Activated CD4-positive, CD25-positive, alpha-beta regulatory T cell (primary cell): ENCODE data around the gene CHRNB1.

Source experiments
- DNase-seq, 4 experiments: peaks; one replicate each; lab custom pipeline; 2025; lab: John Stamatoyannopoulos, UW

Gene CHRNB1, protein sequence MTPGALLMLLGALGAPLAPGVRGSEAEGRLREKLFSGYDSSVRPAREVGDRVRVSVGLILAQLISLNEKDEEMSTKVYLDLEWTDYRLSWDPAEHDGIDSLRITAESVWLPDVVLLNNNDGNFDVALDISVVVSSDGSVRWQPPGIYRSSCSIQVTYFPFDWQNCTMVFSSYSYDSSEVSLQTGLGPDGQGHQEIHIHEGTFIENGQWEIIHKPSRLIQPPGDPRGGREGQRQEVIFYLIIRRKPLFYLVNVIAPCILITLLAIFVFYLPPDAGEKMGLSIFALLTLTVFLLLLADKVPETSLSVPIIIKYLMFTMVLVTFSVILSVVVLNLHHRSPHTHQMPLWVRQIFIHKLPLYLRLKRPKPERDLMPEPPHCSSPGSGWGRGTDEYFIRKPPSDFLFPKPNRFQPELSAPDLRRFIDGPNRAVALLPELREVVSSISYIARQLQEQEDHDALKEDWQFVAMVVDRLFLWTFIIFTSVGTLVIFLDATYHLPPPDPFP

DNA sequence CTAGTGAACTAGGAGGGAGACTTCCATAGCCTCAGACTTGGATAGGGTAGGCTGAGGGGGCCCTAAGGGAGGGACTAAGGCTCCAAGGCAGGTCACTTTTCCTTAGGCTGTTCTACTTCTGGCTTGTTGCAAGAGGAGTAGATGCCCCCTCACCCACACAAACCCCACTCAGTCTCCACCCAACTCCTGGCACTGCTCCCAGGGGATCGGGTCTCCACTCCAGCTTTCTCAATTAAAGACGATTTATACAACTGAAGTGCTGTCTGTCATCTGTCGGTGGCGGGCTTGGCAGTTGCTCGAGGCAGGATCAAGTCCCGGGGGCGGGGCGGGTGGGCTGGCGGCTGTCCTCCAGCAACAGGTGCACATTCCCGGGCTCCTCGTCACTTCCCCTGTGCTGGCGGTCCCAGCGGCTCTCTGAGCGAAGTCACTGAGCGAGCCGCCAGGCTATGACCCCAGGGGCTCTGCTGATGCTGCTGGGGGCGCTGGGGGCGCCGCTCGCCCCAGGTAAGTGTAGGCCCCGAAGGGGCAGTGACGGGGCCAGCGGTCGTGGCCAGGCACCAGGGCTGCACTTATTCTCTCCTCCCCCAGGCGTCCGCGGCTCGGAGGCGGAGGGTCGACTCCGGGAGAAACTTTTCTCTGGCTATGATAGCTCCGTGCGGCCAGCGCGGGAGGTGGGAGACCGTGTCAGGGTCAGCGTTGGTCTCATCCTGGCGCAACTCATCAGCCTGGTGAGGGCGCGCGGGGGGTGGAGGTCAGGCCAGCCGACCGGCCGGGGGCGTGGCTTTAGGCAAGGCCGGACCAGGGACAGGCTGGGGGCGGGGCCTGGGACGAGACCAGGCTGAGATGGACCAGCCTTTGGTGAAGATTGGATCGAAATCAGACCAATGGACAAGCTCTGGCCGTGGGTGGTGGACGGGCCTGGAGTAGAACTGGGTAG, at the start of gene CHRNB1:
CHRNB1 (plus strand) TSS at position 380 of the 937 bp plus-strand sequence; CDS start at position 447, 67 bp downstream.
- no peak for DNase-seq

DNA sequence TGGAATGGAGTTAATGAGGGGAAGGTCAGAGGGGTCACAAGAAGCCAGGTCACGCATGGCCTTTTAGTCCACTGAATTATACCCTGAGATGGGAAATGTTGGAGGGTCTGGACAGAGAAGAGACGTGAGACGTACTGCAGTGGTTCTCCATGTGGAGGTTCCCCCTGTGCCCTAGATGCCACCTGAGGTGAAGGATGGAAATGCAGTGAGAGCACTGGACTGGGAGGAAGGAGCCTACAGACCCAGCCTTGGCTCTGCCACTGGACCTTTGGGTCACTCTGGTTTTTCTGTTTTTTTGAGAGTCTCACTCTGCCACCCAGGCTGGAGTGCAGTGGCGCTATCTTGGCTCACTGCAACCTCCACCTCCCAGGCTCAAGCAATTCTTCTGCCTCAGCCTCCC, 48.7 kb upstream of the CHRNB1 start:
- DNase-seq = no peak

DNA sequence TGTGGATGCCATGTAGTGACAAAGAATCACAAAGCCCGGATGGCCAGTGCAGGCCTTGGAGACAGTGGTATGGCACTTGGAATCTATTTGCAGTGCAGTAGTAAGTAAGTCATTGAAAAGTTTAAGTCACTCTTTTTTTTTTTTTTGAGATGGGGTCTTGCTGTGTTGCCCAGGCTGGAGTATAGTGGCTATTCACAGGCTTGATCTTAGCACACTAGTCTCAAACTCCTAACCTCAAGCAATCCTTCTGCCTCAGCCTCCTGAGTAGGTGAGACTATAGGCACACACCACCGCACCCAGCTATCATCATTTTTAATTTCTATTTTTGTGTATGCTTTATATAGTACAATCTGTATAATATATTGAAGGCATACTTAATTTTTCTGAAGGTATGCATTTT, 46.2 kb upstream of the CHRNB1 start:
- DNase-seq = no peak

DNA sequence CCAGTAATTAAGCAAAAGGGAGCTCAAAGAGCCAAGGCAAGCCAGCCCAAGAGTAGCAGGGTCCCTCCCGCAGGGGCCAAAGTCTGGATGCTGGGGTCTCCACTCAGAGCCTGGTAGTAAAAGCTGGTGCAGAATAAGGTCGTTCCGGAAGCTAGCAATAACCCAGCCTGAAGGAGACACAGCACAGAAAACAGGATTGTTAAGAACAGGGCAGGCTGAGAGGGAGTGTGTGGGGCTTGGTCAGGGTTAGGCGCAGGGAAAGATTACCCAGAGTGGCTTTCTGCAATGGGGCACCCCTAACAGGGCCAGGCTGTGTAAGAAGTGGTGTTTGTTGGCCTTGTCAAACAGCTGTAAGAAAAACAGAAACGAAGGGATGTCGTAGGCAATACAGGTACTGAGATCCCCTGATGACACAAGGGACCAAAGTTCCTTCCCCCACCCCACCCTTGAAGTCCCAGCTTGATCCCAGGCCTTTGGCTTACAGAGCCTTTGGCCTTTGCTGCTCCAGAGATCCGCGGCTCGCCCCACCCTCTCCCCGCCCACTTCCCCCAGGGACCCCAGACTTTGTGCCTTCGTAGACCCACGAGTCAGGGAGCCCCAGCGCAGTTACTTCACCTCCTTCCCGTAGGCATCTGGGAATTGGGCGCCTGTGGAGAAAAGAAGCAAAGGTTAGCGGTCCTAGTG, 41.7 kb upstream of the CHRNB1 start:
- no peak for DNase-seq

DNA sequence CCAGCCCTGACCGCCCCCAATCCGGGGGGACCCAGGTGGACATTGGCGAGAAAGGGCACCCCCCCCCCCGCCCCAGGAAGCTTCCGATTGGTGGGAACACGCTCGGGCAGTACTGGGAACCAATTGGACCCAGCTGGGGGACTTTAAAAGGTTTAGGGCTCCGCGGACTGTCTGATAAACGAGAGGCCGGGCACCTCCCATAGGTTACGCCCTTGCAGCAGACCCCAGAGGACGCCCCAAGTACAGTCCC, 41.2 kb upstream of the CHRNB1 start:
- DNase-seq = no peak

DNA sequence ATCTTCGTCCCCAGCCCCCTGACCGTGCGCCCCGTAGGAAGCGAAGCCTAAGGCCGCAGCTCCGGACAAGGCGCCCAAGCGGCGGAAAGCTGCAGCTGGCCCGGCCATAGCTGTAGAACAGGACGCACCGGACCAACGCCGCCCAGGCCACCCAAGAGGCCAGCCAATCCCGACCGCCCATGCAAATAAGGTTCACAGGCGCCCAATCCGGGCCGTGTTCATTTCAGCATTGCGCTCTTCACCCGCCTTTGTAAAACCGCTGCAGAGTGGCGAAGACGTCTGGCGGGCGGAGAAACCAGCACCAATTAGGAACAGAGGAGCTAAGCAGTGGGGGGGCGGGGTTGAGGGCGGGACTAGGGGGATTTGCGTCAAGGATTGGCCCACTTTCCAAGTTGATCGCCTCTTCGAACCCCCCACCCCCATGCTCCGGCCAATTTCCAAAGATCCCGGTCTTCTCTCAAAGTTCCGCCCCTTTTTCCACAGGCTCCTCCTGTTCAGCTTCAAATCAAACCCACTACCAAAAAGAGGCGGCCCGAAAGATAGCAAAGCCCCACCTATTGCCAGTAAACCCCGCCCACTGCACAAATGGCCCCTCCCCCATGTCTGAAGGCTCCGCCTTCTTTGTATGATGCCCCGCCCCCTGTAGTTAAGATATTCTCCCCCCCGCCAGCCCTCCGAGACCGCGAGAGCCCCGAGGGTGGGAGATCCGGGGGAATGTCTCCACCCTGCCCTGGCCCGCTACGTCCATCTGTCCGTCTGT, 40.7 kb upstream of the CHRNB1 start, which contains the start of gene TMEM256:
TMEM256 (minus strand) TSS at position 121 of the 760 bp plus-strand sequence; CDS start at position 108, 13 bp downstream.
- peak; percentile 87 to 92 (median 88) for DNase-seq

DNA sequence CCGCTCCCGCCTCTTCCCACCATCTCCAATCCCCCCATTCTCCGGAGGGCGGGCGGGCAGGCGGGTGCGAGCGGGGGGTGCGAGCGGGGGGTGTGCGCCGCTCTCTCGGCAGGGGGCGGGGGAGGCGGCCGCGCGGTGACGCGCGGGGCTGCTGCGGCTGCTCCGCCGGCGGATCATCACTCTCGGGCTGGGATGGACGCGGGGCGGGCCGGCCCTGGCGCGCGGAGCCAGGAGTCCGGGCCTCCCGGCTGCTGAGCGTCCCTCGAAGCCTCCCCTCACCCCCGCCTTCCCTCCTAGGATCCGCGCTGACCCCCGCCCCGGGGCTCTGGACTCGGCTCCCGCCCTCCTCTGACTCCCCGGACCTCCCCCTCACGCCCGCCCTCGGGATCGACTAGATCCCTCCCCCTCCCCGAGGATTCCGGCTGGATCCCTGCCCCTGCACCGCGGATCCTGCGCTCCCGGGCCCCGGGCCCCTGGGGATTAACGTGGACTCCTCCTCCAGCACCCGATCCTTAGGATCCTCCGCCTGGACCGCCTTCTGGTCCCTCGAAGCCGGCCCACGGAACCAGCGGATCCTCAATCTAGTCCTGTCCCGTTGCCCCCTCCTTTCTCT, 40.0 kb upstream of the CHRNB1 start:
- peak; percentile 65 to 70 (median 68) for DNase-seq

DNA sequence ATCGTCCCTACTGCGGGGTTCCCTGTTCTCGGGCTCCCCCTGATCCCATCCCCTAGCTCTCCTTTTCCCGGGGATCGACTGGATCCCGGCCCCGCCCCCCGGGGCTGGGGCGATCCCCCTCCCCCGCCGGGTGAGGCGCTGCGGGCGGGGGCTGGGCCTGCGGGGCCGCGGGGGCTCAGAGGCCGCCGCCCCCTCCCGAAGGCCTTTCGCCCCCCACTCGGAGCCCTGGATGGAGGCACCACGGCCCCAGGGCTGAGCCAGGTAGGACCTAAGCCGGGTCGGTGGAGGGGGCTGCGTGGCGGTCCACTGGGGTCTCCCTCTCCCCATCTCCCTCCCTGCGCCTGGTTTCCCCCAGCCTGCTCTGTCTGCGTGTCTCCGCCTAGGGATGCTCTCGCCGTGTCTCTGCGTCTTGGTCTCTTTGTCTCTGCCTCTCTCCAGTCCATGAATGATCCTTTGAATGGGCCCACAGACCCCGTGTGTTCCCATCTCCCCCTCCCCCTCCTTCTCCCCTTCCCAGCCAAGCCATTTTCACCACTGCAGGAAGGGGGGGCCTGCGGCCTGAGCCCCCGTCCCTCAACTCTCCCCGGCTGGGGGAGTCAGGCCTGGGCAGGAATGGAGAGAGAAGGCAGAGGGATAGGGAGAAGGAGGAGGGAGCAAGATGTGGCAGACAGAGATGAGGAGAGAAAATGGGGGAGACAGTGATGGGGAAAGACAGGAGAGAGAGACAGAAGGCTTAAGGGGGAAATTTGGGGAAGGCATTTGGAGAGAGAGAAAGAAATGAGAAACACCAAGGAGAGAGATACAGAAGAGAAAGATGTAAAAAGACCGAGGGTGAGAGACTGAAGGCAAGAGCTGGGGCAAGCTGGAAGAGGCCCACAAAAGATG, 39.3 kb upstream of the CHRNB1 start:
- no peak for DNase-seq

DNA sequence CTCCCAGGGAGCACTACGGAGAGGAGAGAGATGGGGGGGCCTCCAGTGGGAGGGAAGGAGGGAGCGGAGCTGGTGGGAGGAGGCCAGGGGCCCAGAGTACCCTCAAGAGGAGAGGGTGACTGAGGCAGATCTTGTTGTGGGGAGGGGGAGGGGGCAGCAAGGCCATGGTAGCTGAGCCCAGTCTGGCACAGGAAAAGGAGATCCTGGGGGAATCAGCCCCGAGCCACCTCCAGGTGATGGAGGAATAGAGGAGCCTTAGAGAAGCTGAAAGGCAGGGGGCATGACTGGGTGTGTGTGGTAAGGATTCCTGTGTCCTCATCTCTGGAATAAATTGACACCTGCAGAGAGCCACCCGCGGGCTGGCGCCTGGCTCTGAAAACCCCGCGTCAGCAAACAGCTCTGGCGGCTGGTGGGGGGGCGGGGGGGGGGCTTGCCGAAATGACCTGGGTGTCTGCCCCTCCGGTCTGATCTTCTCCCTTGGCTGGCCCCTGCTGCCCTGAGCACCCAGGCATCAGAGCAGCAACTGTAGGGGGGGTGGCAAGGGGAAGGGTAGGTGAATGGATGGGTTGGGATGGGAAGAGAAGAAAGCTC, 38.5 kb upstream of the CHRNB1 start:
- DNase-seq = no peak

DNA sequence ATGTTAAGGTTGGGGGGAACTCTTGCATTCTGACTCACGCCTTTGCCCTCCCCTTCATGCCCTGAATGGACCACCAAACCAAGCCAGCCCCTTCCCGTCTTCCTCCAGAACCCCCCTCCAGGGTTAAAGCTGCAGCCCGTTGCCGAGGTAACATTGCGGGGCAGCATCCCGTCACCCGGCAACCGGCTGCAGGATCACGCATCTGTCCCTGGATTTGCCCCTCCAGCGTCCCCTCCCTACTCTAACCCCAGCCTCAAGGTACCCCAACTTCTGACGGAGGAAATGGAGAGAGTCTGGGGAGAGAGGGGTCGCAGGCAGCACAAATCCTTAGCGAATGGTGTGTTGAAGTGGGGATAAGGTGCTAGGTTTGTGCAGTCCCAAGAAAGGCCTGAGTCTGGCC, 37.8 kb upstream of the CHRNB1 start:
- no peak for DNase-seq

DNA sequence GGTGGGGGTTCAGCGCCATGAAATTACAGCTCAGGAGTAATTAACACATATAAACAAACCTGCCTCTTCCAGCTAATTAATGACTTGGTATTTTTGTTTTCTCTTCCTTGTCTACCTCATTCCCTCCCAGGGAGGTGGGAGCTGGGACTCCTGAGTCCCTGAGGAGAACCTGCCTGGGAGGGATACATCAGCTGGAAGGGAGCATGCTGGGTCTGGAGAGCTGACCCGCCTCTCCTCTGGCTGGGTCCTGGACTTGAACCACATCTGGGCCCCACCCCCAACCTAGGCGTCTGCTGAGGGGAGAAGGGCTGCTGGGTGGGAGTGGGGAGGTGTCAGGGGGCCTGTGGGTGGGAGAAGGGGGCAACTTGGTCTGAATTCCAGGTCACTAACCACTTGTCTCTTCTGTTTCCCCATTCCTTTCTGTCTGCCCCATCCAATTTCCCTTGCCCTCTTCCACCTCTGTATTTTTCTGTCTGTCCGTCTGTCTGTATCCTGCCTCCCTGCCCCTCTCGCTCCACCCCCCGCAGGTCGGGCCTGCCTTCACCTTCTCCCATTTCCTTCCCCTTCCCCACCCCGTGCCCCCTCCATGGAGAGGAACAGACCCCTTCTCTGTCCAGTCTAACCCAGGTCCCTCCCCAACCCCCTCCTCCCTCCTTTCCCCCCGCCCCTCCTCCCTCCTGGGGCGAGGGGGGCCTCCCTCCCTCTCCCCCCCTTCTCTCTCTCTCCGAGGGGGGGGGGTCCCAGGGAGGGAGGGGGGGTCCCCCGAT, 37.2 kb upstream of the CHRNB1 start, which contains the start of gene NLGN2:
NLGN2 (plus strand) TSS at position 361 of the 767 bp plus-strand sequence. CDS start 411 bp downstream, outside the sequence.
- no peak for DNase-seq

DNA sequence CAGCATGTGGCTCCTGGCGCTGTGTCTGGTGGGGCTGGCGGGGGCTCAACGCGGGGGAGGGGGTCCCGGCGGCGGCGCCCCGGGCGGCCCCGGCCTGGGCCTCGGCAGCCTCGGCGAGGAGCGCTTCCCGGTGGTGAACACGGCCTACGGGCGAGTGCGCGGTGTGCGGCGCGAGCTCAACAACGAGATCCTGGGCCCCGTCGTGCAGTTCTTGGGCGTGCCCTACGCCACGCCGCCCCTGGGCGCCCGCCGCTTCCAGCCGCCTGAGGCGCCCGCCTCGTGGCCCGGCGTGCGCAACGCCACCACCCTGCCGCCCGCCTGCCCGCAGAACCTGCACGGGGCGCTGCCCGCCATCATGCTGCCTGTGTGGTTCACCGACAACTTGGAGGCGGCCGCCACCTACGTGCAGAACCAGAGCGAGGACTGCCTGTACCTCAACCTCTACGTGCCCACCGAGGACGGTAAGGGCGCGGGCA, 36.6 kb upstream of the CHRNB1 start:
- DNase-seq = no peak

DNA sequence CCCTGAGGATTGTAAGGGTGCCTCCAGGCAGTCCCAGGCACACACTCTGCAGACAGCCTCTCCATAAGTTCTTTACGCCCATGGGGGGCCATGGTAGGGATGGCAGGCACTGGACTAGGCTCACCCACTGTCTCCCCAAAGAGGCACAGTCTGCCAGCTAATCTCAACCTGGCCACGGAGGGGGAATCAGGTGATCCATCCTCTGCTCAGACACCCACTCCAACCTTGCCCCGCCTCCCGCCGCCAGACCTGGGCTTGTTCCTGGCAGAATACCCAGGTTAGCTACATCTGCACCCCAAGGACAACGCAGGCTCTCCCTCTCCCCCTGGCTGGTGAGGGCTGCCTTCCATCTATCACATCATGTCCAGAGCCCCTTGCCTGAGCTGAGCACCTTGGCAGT, 36.0 kb upstream of the CHRNB1 start:
- no peak for DNase-seq

DNA sequence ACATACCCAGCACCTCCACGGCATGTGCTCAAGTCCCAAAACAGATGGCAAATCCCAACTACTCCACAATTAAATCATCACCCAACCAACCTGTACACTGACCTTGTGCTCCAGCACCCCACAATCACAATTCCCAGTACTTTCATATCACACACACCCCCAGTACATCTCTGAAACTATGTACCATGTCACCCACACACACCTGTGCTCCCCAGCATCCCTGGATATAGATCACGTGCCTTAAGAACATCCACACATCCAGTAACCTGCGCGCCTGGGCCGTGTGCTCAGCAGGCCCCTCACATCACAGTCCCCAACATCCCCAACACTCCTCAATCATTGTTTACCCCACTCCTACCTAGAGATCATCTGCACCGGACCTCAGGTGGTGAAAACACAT, 35.1 kb upstream of the CHRNB1 start:
- no peak for DNase-seq

DNA sequence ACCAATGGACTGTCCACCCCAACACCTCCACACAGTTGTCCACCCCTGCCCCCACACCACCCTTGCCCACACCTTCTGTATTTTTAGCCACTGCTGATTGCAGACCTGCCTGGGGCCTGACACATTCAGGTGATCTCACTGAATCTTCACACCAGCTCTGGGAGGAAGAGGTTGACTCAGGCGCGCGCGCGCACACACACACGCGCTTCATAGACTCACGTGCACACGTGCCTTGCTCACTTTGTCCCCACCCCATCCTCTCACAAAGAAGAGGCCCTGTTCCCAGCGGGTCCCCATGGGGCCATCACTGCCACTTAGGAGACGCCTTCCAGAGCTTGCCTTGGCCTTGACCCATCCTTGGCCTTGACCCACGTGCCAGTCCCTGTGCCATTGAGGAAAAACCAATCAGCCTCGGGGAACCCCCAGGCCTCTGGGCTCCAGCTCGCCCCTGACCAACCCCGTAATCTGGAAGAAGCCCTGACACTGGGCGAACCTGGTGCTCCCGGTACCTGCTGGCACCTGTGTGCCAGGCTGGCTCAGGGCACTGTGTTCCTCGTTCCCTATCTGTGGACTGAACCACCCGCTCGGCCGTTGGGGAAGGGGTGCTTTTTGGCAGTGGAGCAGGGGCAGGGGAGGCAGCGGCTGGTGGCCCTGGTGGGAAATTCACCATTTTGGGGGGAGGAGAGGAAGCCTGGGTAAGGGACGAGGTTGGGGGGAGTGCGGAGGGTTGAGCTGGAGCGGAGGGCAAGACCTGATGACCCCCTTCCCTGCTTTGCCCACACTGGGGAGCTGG, 34.0 kb upstream of the CHRNB1 start:
- no peak for DNase-seq

DNA sequence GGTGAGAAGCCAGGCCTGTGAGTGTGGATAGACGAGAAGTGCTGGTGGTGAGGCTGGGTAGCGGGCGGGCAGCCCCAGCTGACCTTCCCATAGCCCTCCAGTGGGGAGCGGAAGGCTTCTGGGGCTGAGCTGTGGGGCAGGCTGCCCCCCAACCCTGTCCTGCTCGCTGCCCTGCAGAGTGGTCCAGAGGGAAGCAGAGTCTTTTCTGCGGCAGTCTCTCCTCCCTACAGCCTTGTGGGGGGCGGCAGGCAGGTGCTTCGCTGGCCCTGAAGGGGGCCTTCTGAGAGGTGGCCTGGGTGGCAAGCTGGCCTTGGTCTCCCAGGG, 33.5 kb upstream of the CHRNB1 start:
- no peak for DNase-seq

DNA sequence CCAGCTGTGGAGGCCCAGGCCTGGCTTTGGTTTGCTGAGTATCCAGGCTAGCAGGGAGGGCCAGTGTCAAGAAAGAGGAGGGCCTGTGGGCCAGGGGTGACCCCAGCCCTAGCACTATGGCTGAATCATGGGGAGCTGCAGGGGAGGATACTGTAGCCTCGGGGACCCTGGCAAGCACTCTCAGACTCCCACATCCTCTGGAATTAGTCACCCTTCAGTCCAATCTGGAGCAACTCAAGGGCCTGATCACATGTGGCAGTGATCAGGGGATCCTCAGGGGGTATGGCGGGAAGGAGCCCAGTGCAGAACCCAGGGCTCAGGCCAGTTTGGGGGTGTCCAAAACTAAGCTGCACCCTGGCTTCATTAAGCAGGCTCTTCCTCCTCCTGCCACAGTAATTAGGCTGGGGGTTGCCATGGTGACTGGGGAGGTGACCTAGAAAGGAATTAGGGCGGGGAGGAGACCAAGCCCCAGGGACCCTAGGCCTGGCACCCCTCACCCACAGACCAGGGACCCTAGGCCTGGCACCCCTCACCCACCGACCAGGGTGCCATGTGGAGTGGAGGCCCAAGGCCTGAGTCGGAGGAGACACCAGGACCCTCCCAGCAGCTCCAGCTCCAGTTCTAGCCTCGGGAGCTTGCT, 31.4 kb upstream of the CHRNB1 start:
- DNase-seq = no peak
